D721Med (cell line): Measurements from ENCODE around the gene WDR45B.

Source experiments
- DNase-seq: peaks from one replicate; pipeline ENCODE4 v3.0.0; 2011; ENCODE audit warnings: low spot score; ENCODE audit not compliant: insufficient read length
- FAIRE-seq: peaks from 2 replicates; lab custom pipeline; 2011; peaks lifted over from hg19 to GRCh38; lab: Jason Lieb, UNC
- CTCF ChIP-seq: IDR thresholded peaks from 2 replicates; pipeline ENCODE4 v1.5.1; 2012; ENCODE audit warnings: mild to moderate bottlenecking, control low read depth; ENCODE audit not compliant: insufficient read depth; ENCODE audit errors: missing control alignments

WDR45B gene

GRCh38 chr17:82686366-82687324 is 38.4 kb upstream of the WDR45B start:
- FAIRE-seq, result no peak
- DNase-seq, result no peak

DNA sequence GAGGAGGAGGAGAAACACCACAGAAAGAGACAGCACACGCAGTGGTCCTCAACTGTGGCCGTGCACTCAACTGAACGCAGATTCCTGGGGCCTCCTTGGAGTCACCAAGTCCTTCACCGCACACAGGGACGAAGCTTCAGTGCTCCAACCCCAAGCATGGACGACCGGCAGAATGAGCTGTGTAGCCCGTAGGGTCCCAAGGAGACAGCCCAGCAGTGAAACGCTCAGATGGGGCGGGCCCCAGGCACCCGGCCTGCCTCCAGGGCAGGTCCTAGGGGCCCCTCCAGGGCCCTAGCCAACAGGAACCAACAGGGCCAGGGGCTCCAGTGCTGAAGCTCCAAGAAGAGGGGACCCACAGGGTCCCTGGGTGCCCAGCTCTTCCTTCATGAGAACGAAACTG is 37.0 kb upstream of the WDR45B start:
- no peak for TF ChIP-seq CTCF
- DNase-seq, result no peak
- FAIRE-seq, result no peak

More at GRCh38 chr17:82686366-82687324, 38.4 kb upstream of the WDR45B start:
- TF ChIP-seq CTCF, result no peak

DNA sequence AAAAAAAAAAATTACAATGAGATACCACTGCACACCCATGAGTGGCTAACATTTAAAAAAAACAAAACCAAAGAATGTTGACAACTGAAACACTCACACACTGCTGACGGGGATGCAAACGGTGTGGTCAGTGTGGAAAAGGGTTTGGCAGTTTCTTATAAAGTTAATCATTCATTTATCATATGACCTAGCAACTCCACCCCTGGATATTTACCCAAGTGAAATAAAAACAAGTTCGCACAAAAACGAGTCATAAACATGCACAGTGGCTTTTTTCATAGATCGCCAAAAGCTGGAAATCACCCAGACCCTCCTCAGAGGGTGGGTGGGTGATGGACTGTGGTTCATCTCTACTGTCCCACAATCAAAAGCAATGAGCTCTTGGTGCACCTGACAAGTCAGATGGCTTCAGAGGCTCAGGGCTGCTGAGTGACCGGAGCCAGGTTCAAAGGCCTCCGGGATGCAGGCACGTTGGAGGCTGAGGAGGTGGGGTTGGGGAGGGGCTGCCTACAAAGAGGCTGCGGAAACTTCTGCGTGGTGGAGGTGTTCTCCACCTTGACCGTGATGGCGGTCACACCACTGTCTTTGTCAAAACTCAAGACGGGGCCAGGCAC is 36.1 kb upstream of the WDR45B start:
- FAIRE-seq, result no peak
- TF ChIP-seq CTCF, result no peak
- DNase-seq, result no peak

- no peak for FAIRE-seq
- no peak for DNase-seq
- TF ChIP-seq CTCF, result no peak
Measured at GRCh38 chr17:82683534-82683933, 35.3 kb upstream of the WDR45B start.

GRCh38 chr17:82681547-82681946 is 33.3 kb upstream of the WDR45B start:
- FAIRE-seq (no peak), DNase-seq (no peak)
- no peak for TF ChIP-seq CTCF

DNA sequence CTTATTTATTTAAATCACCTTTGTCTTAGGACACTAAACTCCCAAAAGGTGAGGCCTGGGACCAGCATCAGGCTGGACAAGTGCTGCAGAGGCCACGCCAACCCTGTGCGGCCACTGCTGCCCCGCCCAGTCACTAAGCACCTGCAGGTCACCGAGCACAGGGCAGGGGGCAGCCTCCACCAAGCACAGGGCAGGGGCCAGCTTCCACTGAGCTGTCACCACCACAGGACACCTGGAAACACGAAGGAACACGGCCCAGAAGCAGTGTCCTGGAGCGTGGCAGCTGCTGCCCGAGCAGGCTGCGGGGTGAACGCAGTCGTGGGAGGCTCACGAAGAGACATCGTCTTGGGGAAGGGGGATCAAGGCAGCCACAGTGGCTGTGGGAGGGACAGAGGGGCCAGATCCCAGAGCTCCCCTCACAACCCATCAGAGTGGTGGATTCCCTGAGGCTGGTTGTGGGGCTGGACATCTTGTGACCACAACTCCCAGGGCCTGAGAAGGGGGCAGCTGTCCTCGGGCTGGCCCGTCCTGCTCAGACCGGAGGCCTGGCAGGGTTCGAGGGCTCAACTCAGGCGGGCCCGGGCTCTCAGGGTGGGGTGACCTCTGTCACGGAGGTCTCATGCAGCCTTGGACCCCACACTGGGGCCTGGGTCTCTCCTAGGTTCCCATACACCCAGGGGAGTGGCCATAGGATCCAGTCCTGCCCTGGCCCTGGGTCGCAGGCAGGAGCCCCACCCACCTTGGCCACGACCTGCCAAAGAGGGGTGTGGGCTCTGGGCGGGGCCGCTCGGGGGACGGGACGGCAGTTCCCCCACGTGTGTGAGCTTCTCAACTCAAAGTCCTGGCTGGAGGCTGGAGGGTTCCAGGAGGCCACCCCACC is 31.6 kb upstream of the WDR45B start:
- DNase-seq (no peak), FAIRE-seq (no peak)
- peak; percentile 6 for TF ChIP-seq CTCF
